K562 (cell line): Measurements from ENCODE around the gene SLC7A6OS. TPM values are rescaled to one million over a fixed set of nuclear protein-coding genes. Genes with fewer than 3 reads are reported as not detected.

ENCODE experiments used
- BHLHE40 ChIP-seq: IDR thresholded peaks from 2 replicates; pipeline ENCODE4 v1.6.1; 2011; ENCODE audit warnings: low read length, improper control_type of control experiment
- CBFB ChIP-seq: sonication (generic); formaldehyde crosslinking; IDR thresholded peaks from 2 replicates; pipeline ENCODE4 v1.4.0; 2020; ENCODE audit warnings: mild to moderate bottlenecking, missing genetic modification reagents
- CSDE1 ChIP-seq, 2 experiments: fragments of 450-650 bp; IDR thresholded peaks; 2 replicates each; pipeline ENCODE4 v1.6.1; 2016; ENCODE audit warnings: mild to moderate bottlenecking in 1 of 2
- ERF ChIP-seq: fragments of 450-650 bp; formaldehyde crosslinking; IDR thresholded peaks from 2 replicates; pipeline ENCODE4 v1.4.0; 2020; ENCODE audit warnings: mild to moderate bottlenecking, mixed read lengths
- GABPB1 ChIP-seq: sonication (generic); formaldehyde crosslinking; IDR thresholded peaks from 2 replicates; pipeline ENCODE4 v1.8.0; 2022; ENCODE audit warnings: mild to moderate bottlenecking, missing genetic modification reagents
- GTF2A2 ChIP-seq: IDR thresholded peaks from 2 replicates; pipeline ENCODE4 v1.6.1; 2016; ENCODE audit warnings: mild to moderate bottlenecking, missing genetic modification characterization, missing compliant biosample characterization
- JUND ChIP-seq, 2 experiments: IDR thresholded peaks; 2 replicates in 1 of 2; 3 replicates in 1 of 2; pipeline ENCODE4 v1.6.1; 2011; ENCODE audit warnings: borderline replicate concordance in 2 of 2, low read depth in 2 of 2, low read length in 2 of 2, improper control_type of control experiment in 1 of 2, missing biosample characterization in 1 of 2, missing genetic modification characterization in 1 of 2, missing genetic modification reagents in 1 of 2
- KLF16 ChIP-seq: IDR thresholded peaks from 2 replicates; pipeline ENCODE4 v1.6.1; 2016; ENCODE audit warnings: antibody characterized with exemption
- SMAD3 ChIP-seq: fragments of 450-650 bp; formaldehyde crosslinking; conservative IDR thresholded peaks from 2 replicates; pipeline ENCODE4 v1.4.0; 2020; ENCODE audit warnings: mild to moderate bottlenecking
- SP1 ChIP-seq: sonication (generic); formaldehyde crosslinking; IDR thresholded peaks from 2 replicates; pipeline ENCODE4 v1.8.1; 2022; ENCODE audit warnings: mild to moderate bottlenecking, missing genetic modification reagents
- SRF ChIP-seq, 2 experiments: fragments of 250-450, 450-650 bp in 1 of 2; sonication (Bioruptor Pico) in 1 of 2; sonication (generic) in 1 of 2; formaldehyde crosslinking; IDR thresholded peaks; 2 replicates each; pipeline versions ENCODE4 v1.5.0 to v1.5.1; 2020 to 2022; ENCODE audit warnings: mild to moderate bottlenecking in 1 of 2, missing genetic modification reagents in 1 of 2
- STAG1 ChIP-seq: sonication (generic); formaldehyde crosslinking; IDR thresholded peaks from 2 replicates; pipeline ENCODE4 v1.5.0; 2020; ENCODE audit warnings: missing genetic modification reagents, borderline replicate concordance
- THRB ChIP-seq: fragments of 450-650 bp; formaldehyde crosslinking; conservative IDR thresholded peaks from 2 replicates; pipeline ENCODE4 v1.4.0; 2022; ENCODE audit warnings: mild to moderate bottlenecking, missing genetic modification characterization
- ZNF311 ChIP-seq: fragments of 250-450 bp; sonication (Bioruptor Pico); IDR thresholded peaks from 2 replicates; pipeline ENCODE4 v1.4.0; 2020; ENCODE audit warnings: mild to moderate bottlenecking, moderate library complexity
- polyA plus RNA-seq, 8 experiments: library from polyadenylated mRNA; depleted of rRNA in 4 of 8; stranded (reverse) in 5 of 8; unstranded in 3 of 8; fragments of >200 nt; fragmentation: Nextera tagmentation in 2 of 8; fragmentation: Illumina TruSeq in 1 of 8; extraction: Ambion mirVana in 2 of 8; extraction: Trizol in 1 of 8; gene quantifications; 2 replicates each; pipeline versions ENCODE4 v1.2.1 to v1.2.3, GENCODE V29; 2011 to 2014; ENCODE audit warnings: inconsistent platforms in 1 of 8, missing spikeins in 1 of 8
- total RNA-seq, 7 experiments: library from RNA; depleted of rRNA in 6 of 7; stranded (reverse); fragments of >200 nt in 6 of 7; fragmentation: Illumina TruSeq in 2 of 7; extraction: Trizol in 2 of 7; gene quantifications; 2 replicates each; pipeline versions ENCODE4 v1.2.1 to v1.2.3, GENCODE V29; 2011 to 2021; ENCODE audit warnings: low replicate concordance in 1 of 7
- TF ChIP-seq, protein P1 (sequence below): fragments of 450-650 bp; formaldehyde crosslinking; IDR thresholded peaks from 2 replicates; pipeline ENCODE4 v1.4.0; 2020; ENCODE audit warnings: mild to moderate bottlenecking, moderate library complexity

SLC7A6OS gene
- total and polyA plus RNA-seq, 9 of the 15 experiments (the other 6 are each of a cell fraction or from before 2014, with no cell fraction given), result 2.7 to 23.6 (median 17.2) TPM

- 0 out of 2 replicates have a peak, but pooled peaks have one; percentile 57 for TF ChIP-seq THRB (CRISPR knock-in tag)
- TF ChIP-seq SP1 (CRISPR knock-in tag), result peak; percentile 38; the same call in 1 of the 2 replicates
- 0 out of 2 replicates have a peak, but pooled peaks have one; percentile 37 for TF ChIP-seq JUND (IDR thresholded peaks at IDR 0.05; ENCODE audit: borderline replicate concordance, low read depth, low read length)
- TF ChIP-seq JUND (tag; IDR thresholded peaks at IDR 0.05; ENCODE audit: borderline replicate concordance, low read depth, low read length), result no peak
- TF ChIP-seq GABPB1, result no peak
- TF ChIP-seq BHLHE40, result peak; percentile 47; the same call in 1 of the 2 replicates
- no peak for TF ChIP-seq ZNF311 (CRISPR knock-in tag)
- no peak for TF ChIP-seq CBFB (CRISPR knock-in tag)
- TF ChIP-seq STAG1 (CRISPR knock-in tag), result peak; percentile 90; the same call in 1 of the 2 replicates
- TF ChIP-seq GTF2A2 (tag), result no peak
- TF ChIP-seq, protein P1, sequence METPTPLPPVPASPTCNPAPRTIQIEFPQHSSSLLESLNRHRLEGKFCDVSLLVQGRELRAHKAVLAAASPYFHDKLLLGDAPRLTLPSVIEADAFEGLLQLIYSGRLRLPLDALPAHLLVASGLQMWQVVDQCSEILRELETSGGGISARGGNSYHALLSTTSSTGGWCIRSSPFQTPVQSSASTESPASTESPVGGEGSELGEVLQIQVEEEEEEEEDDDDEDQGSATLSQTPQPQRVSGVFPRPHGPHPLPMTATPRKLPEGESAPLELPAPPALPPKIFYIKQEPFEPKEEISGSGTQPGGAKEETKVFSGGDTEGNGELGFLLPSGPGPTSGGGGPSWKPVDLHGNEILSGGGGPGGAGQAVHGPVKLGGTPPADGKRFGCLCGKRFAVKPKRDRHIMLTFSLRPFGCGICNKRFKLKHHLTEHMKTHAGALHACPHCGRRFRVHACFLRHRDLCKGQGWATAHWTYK (CRISPR knock-in tag), result 0 out of 2 replicates have a peak, but pooled peaks have one; percentile 25
- TF ChIP-seq SRF (CRISPR knock-in tag; IDR thresholded peaks at IDR 0.05), result no peak
- TF ChIP-seq ERF (CRISPR knock-in tag), result 0 out of 2 replicates have a peak, but pooled peaks have one; percentile 65
- TF ChIP-seq SMAD3 (CRISPR knock-in tag), result 0 out of 2 replicates have a peak, but pooled peaks have one; percentile 25
- peak; percentile 37; the same call in 1 of the 2 replicates for TF ChIP-seq KLF16
- TF ChIP-seq CSDE1 (IDR thresholded peaks at IDR 0.05), result no peak
These were observed 17.6 kb upstream of the SLC7A6OS start (continued) for GRCh38 chr16:68328151-68328859.
